Neural cell (in vitro differentiated cells): Measurements from ENCODE around the gene C1QTNF1. TPM values are rescaled to one million over a fixed set of nuclear protein-coding genes. Genes with fewer than 3 reads are reported as not detected.

Experiments used
- H2AFZ ChIP-seq: fragments of 200-600, 300-800 bp; sonication (generic), shearing (Covaris generic); 2 replicates; pipeline ENCODE4 v1.6.0; 2014; ENCODE audit warnings: low read depth, mild to moderate bottlenecking, antibody characterized with exemption, low read length, moderate library complexity
- H3F3A ChIP-seq: fragments of 200-600 bp; shearing (Covaris generic); 2 replicates; pipeline ENCODE4 v1.6.1; 2016; ENCODE audit warnings: mild to moderate bottlenecking, moderate library complexity, mixed read lengths, antibody characterized with exemption, low read length; ENCODE audit not compliant: insufficient read depth, poor library complexity, severe bottlenecking
- H3K27ac ChIP-seq: fragments of 200-600, 300-800 bp; sonication (generic), shearing (Covaris generic); 2 replicates; pipeline ENCODE4 v1.5.1; 2014; ENCODE audit warnings: mild to moderate bottlenecking, low read length, moderate library complexity
- H3K27me3 ChIP-seq: fragments of 300-800, 200-600 bp; sonication (generic), shearing (Covaris generic); 2 replicates; pipeline ENCODE4 v1.6.0; 2014; ENCODE audit warnings: mild to moderate bottlenecking, low read depth, low read length, moderate library complexity; ENCODE audit not compliant: insufficient read depth
- H3K36me3 ChIP-seq: fragments of 300-800, 200-600 bp; sonication (generic), shearing (Covaris generic); 2 replicates; pipeline ENCODE4 v1.5.1; 2014; ENCODE audit warnings: mild to moderate bottlenecking, antibody characterized with exemption, low read length, moderate library complexity; ENCODE audit not compliant: insufficient read depth
- H3K4me2 ChIP-seq: fragments of 300-800, 200-600 bp; sonication (generic), shearing (Covaris generic); 2 replicates; pipeline ENCODE4 v1.6.0; 2014; ENCODE audit warnings: mild to moderate bottlenecking, low read length
- H3K4me3 ChIP-seq: fragments of 300-800, 200-600 bp; sonication (generic), shearing (Covaris generic); 2 replicates; pipeline ENCODE4 v1.5.1; 2014; ENCODE audit warnings: mild to moderate bottlenecking, low read length, moderate library complexity
- H3K79me2 ChIP-seq: fragments of 200-600 bp; shearing (Covaris generic); replicated peaks from 2 replicates; pipeline ENCODE4 v1.6.0; 2014; ENCODE audit warnings: mild to moderate bottlenecking, low read length, moderate library complexity; ENCODE audit not compliant: insufficient read depth
- H3K9ac ChIP-seq: fragments of 300-800, 200-600 bp; sonication (generic), shearing (Covaris generic); 2 replicates; pipeline ENCODE4 v1.6.1; 2016; ENCODE audit warnings: mild to moderate bottlenecking, low read length, mixed read lengths
- H3K9me2 ChIP-seq: fragments of 200-600 bp; shearing (Covaris generic); 2 replicates; pipeline ENCODE4 v1.6.1; 2016; ENCODE audit warnings: mild to moderate bottlenecking, low read length, mixed read lengths; ENCODE audit not compliant: insufficient read depth
- H3K9me3 ChIP-seq: fragments of 200-600, 300-800 bp; sonication (generic), shearing (Covaris generic); 2 replicates; pipeline ENCODE4 v1.6.1; 2016; ENCODE audit warnings: mild to moderate bottlenecking, mixed run types, low read length, moderate library complexity, mixed read lengths
- H4K20me1 ChIP-seq: fragments of 200-600 bp; shearing (Covaris generic); 2 replicates; pipeline ENCODE4 v1.6.1; 2016; ENCODE audit warnings: mild to moderate bottlenecking, mixed run types; ENCODE audit not compliant: insufficient read depth
- CTCF ChIP-seq: fragments of 450-650 bp; IDR thresholded peaks from 2 replicates; pipeline ENCODE4 v1.5.1; 2014; ENCODE audit warnings: antibody characterized with exemption, mild to moderate bottlenecking, moderate library complexity; ENCODE audit not compliant: poor library complexity, severe bottlenecking
- EP300 ChIP-seq: fragments of 450-650 bp; conservative IDR thresholded peaks from 2 replicates; pipeline ENCODE4 v1.6.1; 2014; ENCODE audit warnings: antibody characterized with exemption, mild to moderate bottlenecking, moderate library complexity; ENCODE audit not compliant: poor library complexity, severe bottlenecking
- EZH2 ChIP-seq: fragments of 200-600, 300-800 bp; shearing (Covaris generic), sonication (generic); IDR thresholded peaks from 2 replicates; pipeline ENCODE4 v1.6.1; 2014; ENCODE audit warnings: antibody characterized with exemption, low read length, borderline replicate concordance, mild to moderate bottlenecking; ENCODE audit not compliant: insufficient read depth, poor library complexity, severe bottlenecking
- MXI1 ChIP-seq: fragments of 450-650 bp; conservative IDR thresholded peaks from 2 replicates; pipeline ENCODE4 v1.6.1; 2014; ENCODE audit warnings: antibody characterized with exemption, mild to moderate bottlenecking; ENCODE audit not compliant: poor library complexity, severe bottlenecking
- POLR2AphosphoS5 ChIP-seq: IDR thresholded peaks from 2 replicates; pipeline ENCODE4 v1.6.1; 2012
- RAD21 ChIP-seq: fragments of 450-650 bp; conservative IDR thresholded peaks from 2 replicates; pipeline ENCODE4 v1.6.1; 2014; ENCODE audit warnings: antibody characterized with exemption, mild to moderate bottlenecking, moderate library complexity
- SMC3 ChIP-seq: fragments of 450-650 bp; conservative IDR thresholded peaks from 2 replicates; pipeline ENCODE4 v1.6.1; 2014; ENCODE audit warnings: antibody characterized with exemption, mild to moderate bottlenecking, moderate library complexity; ENCODE audit not compliant: poor library complexity
- TAF1 ChIP-seq: IDR thresholded peaks from 2 replicates; pipeline ENCODE4 v1.6.1; 2012; ENCODE audit warnings: low read depth
- polyA plus RNA-seq: library from polyadenylated mRNA; depleted of rRNA; stranded (reverse); fragments of >200 nt; gene quantifications from 2 replicates; pipeline ENCODE4 v1.2.3, GENCODE V29; 2014
- TF ChIP-seq, protein P1 (sequence below): IDR thresholded peaks from 2 replicates; pipeline ENCODE4 v1.6.1; 2012; ENCODE audit warnings: borderline replicate concordance

Gene C1QTNF1
- polyA plus RNA-seq, 1 donor from 2014 or later = 0.16 TPM

DNA sequence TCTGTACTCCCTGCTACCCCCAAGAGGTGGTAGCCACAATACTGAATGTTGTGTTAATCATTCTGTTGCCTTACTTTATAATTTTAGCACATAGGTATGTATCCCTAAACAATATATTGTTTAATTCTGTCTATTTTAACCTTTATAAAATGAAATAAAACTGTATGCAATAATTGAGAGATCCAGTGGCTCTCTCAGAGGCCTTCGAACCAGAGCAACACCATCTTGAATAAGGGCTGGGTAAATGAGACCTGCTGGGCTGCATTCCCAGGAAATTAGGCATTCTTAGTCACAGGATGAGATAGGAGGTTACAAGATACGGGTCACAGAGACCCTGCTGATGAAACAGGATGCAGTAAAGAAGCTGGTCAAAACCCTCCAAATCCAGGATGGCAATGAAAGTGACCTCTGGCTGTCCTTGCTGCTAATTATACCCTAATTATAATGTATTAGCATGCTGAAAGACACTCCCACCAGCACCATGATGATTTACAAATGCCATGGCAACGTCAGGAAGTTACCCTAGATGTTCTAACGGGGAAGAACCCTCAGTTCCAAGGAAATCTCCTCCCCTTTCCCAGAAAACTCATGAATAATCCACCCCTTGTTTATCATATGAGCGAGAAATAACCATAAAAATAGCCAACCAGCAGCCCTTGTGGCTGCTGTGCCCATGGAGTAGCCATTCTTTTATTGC is 12.4 kb upstream of the C1QTNF1 start:
- H3K9ac ChIP-seq = no peak overlapping the region
- no peaks in the 10 kb centered on the region for H4K20me1 ChIP-seq
- H3K9me3 ChIP-seq = no peaks in the 10 kb centered on the region
- H3K9me2 ChIP-seq = no peaks in the 10 kb centered on the region
- no peaks in the 10 kb centered on the region for H3F3A ChIP-seq
- TF ChIP-seq RAD21 (no peak), SMC3 (no peak), EP300 (no peak), EZH2 (no peak), POLR2AphosphoS5 (no peak), TAF1 (no peak), MXI1 (no peak), CTCF (no peak)
- TF ChIP-seq, protein P1, sequence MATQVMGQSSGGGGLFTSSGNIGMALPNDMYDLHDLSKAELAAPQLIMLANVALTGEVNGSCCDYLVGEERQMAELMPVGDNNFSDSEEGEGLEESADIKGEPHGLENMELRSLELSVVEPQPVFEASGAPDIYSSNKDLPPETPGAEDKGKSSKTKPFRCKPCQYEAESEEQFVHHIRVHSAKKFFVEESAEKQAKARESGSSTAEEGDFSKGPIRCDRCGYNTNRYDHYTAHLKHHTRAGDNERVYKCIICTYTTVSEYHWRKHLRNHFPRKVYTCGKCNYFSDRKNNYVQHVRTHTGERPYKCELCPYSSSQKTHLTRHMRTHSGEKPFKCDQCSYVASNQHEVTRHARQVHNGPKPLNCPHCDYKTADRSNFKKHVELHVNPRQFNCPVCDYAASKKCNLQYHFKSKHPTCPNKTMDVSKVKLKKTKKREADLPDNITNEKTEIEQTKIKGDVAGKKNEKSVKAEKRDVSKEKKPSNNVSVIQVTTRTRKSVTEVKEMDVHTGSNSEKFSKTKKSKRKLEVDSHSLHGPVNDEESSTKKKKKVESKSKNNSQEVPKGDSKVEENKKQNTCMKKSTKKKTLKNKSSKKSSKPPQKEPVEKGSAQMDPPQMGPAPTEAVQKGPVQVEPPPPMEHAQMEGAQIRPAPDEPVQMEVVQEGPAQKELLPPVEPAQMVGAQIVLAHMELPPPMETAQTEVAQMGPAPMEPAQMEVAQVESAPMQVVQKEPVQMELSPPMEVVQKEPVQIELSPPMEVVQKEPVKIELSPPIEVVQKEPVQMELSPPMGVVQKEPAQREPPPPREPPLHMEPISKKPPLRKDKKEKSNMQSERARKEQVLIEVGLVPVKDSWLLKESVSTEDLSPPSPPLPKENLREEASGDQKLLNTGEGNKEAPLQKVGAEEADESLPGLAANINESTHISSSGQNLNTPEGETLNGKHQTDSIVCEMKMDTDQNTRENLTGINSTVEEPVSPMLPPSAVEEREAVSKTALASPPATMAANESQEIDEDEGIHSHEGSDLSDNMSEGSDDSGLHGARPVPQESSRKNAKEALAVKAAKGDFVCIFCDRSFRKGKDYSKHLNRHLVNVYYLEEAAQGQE = no peak
- no peaks in the 10 kb centered on the region for H3K36me3 ChIP-seq
- no peak overlapping the region for H3K27ac ChIP-seq
- H3K4me3 ChIP-seq = no peak overlapping the region
- no peak overlapping the region for H3K4me2 ChIP-seq
- no peaks in the 10 kb centered on the region for H3K27me3 ChIP-seq
- peaks cover 21% of the 10 kb centered on the region for H3K79me2 ChIP-seq
- H2AFZ ChIP-seq = no peak overlapping the region

DNA sequence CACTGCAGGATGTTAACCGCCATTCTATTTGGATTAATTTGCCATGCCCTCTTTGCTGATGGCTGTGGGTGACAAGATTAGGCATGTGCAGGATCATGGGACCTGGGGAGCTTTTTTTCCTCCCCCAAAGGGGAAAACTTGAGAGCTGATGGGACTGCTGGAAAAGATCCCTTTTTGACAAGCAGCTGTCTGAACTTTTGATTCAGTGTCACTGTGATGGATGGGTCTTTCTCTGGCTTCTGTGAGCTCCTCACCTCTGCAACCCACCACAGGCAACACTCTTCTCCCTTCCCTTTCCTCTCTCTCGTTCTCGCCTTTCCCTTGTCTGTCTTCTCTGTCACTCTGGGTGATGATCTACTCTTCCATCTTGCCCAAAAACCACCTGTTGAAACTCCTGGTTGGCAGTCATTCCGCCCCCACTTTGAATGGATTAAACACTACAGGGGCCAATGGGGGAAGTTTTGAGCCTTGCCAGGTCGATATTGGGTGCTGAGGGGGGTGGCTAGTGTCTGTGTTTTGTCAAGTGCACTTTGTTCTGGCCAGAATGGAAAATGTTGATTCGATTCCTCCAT is 11.3 kb upstream of the C1QTNF1 start:
- no peak for TF ChIP-seq POLR2AphosphoS5
- TF ChIP-seq TAF1 = no peak
- no peak for TF ChIP-seq MXI1
- no peak for TF ChIP-seq CTCF
- TF ChIP-seq EP300 = no peak
- no peak for TF ChIP-seq SMC3
- TF ChIP-seq EZH2 = no peak
- TF ChIP-seq, protein P1 = no peak
- TF ChIP-seq RAD21 = no peak
- Histone ChIP-seq H3K9me3 (no peaks in the 10 kb centered on the region), H3K36me3 (no peaks in the 10 kb centered on the region)

More for the DNA sequence above, 11.3 kb upstream of the C1QTNF1 start:
- Histone ChIP-seq H3K4me2 (no peak overlapping the region), H4K20me1 (no peaks in the 10 kb centered on the region), H3K4me3 (no peak overlapping the region), H3K9ac (no peak overlapping the region), H3K9me2 (no peaks in the 10 kb centered on the region), H3K79me2 (peaks cover 19% of the 10 kb centered on the region), H2AFZ (no peak overlapping the region), H3K27me3 (no peaks in the 10 kb centered on the region), H3K27ac (no peak overlapping the region), H3F3A (no peaks in the 10 kb centered on the region)
